ENCODE data around the gene PRRC2C. TPM values are rescaled to one million over a fixed set of nuclear protein-coding genes. Genes with fewer than 3 reads are reported as not detected.

PRRC2C gene
- polyA plus RNA-seq, 1 of the 3 experiments (the other 2 are of a cell fraction), result 39.9 TPM

GRCh38 chr1:171596119-171596518, 110.8 kb downstream of the PRRC2C start:
- H3K9me2 ChIP-seq, result no peaks in the 10 kb centered on the region
- no peak for DNase-seq
- H3K4me3 ChIP-seq (ENCODE audit: low read depth in 2 of 2, low read length in 1 of 2), result no peak overlapping the region
- H3K79me2 ChIP-seq (ENCODE audit: insufficient read depth), result no peaks in the 10 kb centered on the region
- no peaks in the 10 kb centered on the region for H4K20me1 ChIP-seq (ENCODE audit: insufficient read depth)
- peaks cover 34 to 36% of the 10 kb centered on the region in 2 experiments for H3K36me3 ChIP-seq (replicated peaks in 1 of 2; ENCODE audit: control insufficient read depth in 1 of 2, insufficient read depth in 2 of 2, low read length in 1 of 2)
- peaks cover 18% of the 10 kb centered on the region for H3F3A ChIP-seq (replicated peaks; ENCODE audit: insufficient read depth)
- H3K9ac ChIP-seq, result no peak overlapping the region
- H3K27me3 ChIP-seq (ENCODE audit: insufficient read depth), result no peaks in the 10 kb centered on the region
- POLR2A ChIA-PET, result no interaction called here
- H2AFZ ChIP-seq (ENCODE audit: low read depth), result no peak overlapping the region
- no peak overlapping the region for H3K27ac ChIP-seq (ENCODE audit: low read depth in 2 of 2, low read length in 1 of 2)
- H3K4me1 ChIP-seq (ENCODE audit: control insufficient read depth in 1 of 2, insufficient read depth in 2 of 2, low read depth in 1 of 2, low read length in 1 of 2), result 0 out of 4 replicates have a peak, but pooled peaks cover 0 to 7% of the 10 kb centered on the region in 2 experiments
- TF ChIP-seq, protein P1, sequence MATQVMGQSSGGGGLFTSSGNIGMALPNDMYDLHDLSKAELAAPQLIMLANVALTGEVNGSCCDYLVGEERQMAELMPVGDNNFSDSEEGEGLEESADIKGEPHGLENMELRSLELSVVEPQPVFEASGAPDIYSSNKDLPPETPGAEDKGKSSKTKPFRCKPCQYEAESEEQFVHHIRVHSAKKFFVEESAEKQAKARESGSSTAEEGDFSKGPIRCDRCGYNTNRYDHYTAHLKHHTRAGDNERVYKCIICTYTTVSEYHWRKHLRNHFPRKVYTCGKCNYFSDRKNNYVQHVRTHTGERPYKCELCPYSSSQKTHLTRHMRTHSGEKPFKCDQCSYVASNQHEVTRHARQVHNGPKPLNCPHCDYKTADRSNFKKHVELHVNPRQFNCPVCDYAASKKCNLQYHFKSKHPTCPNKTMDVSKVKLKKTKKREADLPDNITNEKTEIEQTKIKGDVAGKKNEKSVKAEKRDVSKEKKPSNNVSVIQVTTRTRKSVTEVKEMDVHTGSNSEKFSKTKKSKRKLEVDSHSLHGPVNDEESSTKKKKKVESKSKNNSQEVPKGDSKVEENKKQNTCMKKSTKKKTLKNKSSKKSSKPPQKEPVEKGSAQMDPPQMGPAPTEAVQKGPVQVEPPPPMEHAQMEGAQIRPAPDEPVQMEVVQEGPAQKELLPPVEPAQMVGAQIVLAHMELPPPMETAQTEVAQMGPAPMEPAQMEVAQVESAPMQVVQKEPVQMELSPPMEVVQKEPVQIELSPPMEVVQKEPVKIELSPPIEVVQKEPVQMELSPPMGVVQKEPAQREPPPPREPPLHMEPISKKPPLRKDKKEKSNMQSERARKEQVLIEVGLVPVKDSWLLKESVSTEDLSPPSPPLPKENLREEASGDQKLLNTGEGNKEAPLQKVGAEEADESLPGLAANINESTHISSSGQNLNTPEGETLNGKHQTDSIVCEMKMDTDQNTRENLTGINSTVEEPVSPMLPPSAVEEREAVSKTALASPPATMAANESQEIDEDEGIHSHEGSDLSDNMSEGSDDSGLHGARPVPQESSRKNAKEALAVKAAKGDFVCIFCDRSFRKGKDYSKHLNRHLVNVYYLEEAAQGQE (IDR thresholded peaks at IDR 0.05; ENCODE audit: low read depth, low read length), result no peak
- TF ChIP-seq FOXJ3 (CRISPR knock-in tag; IDR thresholded peaks at IDR 0.05) (no peak), RAD21 (IDR thresholded peaks at IDR 0.05; ENCODE audit: low read length) (no peak), SMC3 (IDR thresholded peaks at IDR 0.05; ENCODE audit: low read depth, low read length) (no peak), EP300 (IDR thresholded peaks at IDR 0.05; ENCODE audit: borderline replicate concordance in 1 of 2, low read depth in 1 of 2, low read length in 1 of 2) (no peak), RFX5 (IDR thresholded peaks at IDR 0.05; ENCODE audit: low read length) (no peak)
- CTCF ChIA-PET, result interaction anchor here (1.2 kb wide), 1 partner anchor 111 kb away, joined by 5 read pairs; the partner anchor contains the start of gene PRRC2C
- 100% methylated on average over 1 of the region's 1 CpG for WGBS (ENCODE audit: low lambda C conversion rate)
- H3K9me3 ChIP-seq, result no peaks in the 10 kb centered on the region
- no peak overlapping the region for H3K4me2 ChIP-seq

DNA sequence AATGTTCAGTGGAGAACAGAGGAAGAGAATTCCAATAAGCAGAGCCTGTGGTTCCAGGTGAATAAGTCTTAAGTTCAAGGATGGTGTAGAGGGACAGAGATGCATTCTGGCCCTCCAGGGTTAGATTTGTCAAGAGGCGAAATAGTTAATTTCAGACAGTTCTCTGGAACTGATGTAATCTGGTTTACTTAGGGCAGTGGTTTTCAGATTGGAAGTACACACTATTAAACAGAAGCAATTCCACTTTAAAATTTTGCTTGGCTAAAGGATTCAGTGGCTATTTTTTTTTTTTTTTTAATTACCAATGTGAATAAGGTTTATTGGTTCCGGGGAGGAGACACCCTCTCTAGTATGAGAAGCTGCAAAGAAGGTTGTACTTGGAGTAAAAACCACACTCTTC, 111.4 kb downstream of the PRRC2C start:
- TF ChIP-seq FOXM1 (IDR thresholded peaks at IDR 0.05; ENCODE audit: low read depth) (no peak), TCF12 (IDR thresholded peaks at IDR 0.05) (no peak), FOSL2 (IDR thresholded peaks at IDR 0.05; ENCODE audit: borderline replicate concordance, low read depth) (no peak)
- Histone ChIP-seq H3K4me2 (no peak overlapping the region), H3K27me3 (ENCODE audit: insufficient read depth) (no peaks in the 10 kb centered on the region), H3K9me2 (no peaks in the 10 kb centered on the region), H3F3A (replicated peaks; ENCODE audit: insufficient read depth) (peaks cover 18% of the 10 kb centered on the region), H3K4me1 (ENCODE audit: control insufficient read depth in 1 of 2, insufficient read depth in 2 of 2, low read depth in 1 of 2, low read length in 1 of 2) (0 out of 4 replicates have a peak, but pooled peaks cover 0 to 7% of the 10 kb centered on the region in 2 experiments), H4K20me1 (ENCODE audit: insufficient read depth) (no peaks in the 10 kb centered on the region), H3K4me3 (ENCODE audit: low read depth in 2 of 2, low read length in 1 of 2) (no peak overlapping the region), H3K79me2 (ENCODE audit: insufficient read depth) (no peaks in the 10 kb centered on the region), H3K36me3 (replicated peaks in 1 of 2; ENCODE audit: control insufficient read depth in 1 of 2, insufficient read depth in 2 of 2, low read length in 1 of 2) (peaks cover 28 to 30% of the 10 kb centered on the region in 2 experiments), H3K9me3 (no peaks in the 10 kb centered on the region), H3K27ac (ENCODE audit: low read depth in 2 of 2, low read length in 1 of 2) (no peak overlapping the region), H2AFZ (ENCODE audit: low read depth) (no peak overlapping the region), H3K9ac (no peak overlapping the region)
- DNase-seq, result no peak
- POLR2A ChIA-PET, result no interaction called here
- WGBS (ENCODE audit: low lambda C conversion rate), result 98% methylated on average over 2 of the region's 2 CpGs
- CTCF ChIA-PET, result no interaction called here

All from SK-N-SH (cell line).